Astrocyte of the cerebellum (primary cell): Measurements from ENCODE around the gene TNS1.
A peak's percentile ranks its signal among the peaks of the same experiment; 100 is the strongest.

Source experiments
- DNase-seq: peaks from one replicate; pipeline ENCODE4 v3.0.0-alpha.2; 2011; ENCODE audit warnings: low read depth
- H3K4me3 ChIP-seq: 2 replicates; pipeline ENCODE4 v1.5.1; 2011; ENCODE audit warnings: mild to moderate bottlenecking, low read depth, low read length, moderate library complexity
- in situ Hi-C: cut with HindIII; loops from 2 replicates; pipeline ENCODE4 v1.10.0; 2017; ENCODE audit warnings: low sequenced_read_pairs
- TF ChIP-seq, protein P1 (sequence below): IDR thresholded peaks from 2 replicates; pipeline ENCODE4 v1.5.1; 2012; ENCODE audit warnings: low read length, low read depth, moderate library complexity, mild to moderate bottlenecking; ENCODE audit errors: missing control alignments

The TNS1 gene

DNA sequence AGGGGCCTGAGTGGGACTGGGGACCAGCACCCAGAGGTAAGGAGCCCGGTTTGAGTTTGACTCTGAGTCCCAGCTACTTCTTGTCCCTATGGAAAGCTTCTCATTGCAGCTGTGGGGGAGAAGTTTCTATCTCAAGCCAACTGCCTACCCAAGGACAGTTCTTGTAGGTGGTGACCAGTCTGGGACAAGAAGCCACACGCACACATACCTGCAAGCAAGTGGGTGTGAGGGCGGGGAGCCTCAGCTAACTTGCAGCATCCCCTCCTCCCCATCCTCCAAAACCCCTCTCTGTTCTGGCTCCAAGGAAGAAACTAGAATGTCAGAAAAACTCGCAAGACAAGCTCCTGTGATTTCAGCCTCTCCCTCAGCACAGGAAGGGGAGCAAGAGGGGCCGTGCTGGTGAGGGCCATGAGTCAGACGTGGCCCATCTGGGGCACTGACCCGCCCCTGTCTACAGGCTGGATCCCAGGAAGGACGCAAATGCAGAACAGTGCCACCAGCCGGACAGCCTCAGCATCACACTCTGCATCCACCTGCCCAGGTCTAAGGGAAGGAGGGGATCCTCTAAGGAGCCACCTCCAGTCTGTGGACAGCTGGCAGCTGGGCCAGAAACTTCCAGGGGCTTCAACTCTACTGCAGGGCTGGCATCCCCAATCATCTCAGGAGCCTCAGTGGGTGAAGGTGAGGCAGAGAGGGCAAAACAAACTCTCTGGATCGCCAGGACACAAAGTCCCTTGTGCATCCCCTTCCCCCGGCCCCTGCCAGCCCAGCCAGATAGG lies 103.4 kb downstream of the TNS1 start:
- TF ChIP-seq, protein P1, sequence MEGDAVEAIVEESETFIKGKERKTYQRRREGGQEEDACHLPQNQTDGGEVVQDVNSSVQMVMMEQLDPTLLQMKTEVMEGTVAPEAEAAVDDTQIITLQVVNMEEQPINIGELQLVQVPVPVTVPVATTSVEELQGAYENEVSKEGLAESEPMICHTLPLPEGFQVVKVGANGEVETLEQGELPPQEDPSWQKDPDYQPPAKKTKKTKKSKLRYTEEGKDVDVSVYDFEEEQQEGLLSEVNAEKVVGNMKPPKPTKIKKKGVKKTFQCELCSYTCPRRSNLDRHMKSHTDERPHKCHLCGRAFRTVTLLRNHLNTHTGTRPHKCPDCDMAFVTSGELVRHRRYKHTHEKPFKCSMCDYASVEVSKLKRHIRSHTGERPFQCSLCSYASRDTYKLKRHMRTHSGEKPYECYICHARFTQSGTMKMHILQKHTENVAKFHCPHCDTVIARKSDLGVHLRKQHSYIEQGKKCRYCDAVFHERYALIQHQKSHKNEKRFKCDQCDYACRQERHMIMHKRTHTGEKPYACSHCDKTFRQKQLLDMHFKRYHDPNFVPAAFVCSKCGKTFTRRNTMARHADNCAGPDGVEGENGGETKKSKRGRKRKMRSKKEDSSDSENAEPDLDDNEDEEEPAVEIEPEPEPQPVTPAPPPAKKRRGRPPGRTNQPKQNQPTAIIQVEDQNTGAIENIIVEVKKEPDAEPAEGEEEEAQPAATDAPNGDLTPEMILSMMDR = peak; percentile 66
- in situ Hi-C loops = no loop called here
- no peak overlapping the region for H3K4me3 ChIP-seq
- DNase-seq = no peak

DNA sequence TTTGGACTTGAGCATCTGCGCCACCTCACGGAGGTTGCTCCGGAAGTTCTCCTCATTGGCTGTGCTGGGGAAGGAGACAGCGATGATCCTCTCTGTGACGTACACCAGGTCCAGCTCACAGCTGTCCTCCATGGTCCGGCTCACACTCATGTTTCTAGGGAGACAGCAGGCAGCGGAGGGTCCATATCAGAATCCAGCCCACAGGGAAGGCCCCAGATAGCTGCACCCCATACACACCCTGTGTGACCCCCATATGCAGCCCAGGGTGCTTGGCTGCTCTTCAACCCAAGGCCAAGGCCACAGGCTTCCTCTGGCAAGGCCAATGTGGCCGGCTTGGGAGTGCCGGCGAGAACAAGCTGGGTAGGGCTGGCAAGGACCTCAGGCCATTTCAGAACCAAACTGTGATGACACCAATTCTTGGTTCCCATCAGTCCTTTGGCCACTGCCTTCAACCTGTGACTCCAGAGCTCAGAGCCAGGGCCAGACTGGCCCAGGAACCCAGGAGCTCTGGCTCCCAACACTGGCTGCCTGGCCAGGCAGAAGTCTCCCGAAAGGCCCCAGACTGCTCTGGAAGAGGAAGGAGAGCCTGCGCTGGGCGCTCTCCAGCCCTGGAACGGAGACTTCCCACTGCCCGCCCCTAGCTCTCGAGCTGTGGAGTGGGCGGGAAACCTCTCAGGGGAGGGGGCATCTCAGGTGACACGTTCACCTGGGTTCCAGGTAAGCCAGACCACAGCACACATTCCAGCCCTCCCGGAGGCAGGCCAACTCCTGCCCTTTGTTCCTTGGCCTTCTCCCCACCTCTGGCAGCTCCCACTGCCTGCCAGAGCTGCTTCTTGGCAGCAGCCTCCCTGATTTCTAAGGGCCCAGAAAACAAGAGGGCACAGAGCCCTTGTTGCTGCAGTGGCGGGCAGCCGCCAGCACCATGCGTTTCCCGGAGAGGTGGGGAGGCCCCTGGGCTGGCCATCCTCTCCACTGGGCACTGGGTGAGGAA lies 104.7 kb downstream of the TNS1 start:
- in situ Hi-C loops = no loop called here
- TF ChIP-seq, protein P1 = no peak
- no peak for DNase-seq

DNA sequence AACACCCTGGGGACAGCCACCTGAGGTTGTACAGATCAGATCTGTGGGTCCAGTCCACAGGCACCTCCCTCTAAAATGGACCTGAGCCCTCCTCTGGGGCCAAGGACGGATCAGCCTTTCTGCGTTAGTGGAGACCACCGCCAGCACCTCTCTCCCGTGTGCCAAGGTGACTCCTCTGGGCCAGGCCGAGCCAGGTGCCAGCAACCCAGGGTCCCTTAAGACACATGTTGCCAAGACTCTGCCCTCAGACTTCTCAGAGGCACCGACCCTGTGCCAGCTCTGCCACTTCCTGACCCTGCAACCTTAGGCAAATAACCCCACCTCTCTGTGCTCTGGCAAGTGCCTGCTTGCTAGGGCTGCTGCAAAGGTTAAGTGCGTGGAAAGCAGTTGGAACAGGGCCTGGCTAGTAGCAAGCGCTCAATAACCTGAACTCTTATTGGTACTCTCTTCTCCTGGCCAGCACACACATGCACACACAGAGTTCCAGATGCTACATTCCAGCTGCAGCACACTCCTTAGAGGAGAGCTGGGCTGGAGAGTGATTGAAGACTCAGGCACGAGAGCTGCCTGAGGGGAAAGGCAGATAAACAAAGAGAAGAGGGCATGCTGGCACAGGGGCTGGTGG lies 105.6 kb downstream of the TNS1 start:
- TF ChIP-seq, protein P1 = no peak
- no peak overlapping the region for H3K4me3 ChIP-seq
- in situ Hi-C loops = no loop called here
- no peak for DNase-seq

More for the DNA sequence above, 104.7 kb downstream of the TNS1 start:
- no peak overlapping the region for H3K4me3 ChIP-seq

DNA sequence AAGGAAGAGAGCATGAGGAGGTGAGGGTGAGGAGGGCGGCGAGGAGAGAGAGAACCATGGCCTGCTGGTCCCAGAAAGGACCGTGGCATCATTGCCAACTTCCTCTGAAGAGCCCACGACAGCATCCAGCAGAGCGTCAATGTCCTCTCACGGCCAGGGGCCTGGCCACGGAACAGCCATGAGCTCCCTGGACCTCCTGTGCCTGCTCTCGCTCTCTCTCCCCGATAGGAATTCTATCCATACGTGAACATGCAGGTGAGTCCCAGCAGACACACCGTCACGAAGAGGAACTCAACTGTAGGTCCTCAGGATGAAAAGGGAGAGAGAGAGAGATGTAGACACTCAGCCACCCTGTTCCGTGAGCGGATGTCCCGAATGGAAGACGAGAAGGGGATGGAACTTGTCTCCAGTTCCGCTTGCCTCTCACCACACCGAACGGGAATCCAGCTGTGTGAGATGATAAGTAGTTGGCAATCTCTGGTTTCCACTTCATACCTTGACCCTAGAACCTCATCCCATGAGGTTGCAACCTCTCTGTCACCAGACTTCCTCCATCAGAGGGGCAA lies 107.6 kb downstream of the TNS1 start:
- in situ Hi-C loops = no loop called here
- no peak for DNase-seq
- TF ChIP-seq, protein P1 = no peak
- no peak overlapping the region for H3K4me3 ChIP-seq

DNA sequence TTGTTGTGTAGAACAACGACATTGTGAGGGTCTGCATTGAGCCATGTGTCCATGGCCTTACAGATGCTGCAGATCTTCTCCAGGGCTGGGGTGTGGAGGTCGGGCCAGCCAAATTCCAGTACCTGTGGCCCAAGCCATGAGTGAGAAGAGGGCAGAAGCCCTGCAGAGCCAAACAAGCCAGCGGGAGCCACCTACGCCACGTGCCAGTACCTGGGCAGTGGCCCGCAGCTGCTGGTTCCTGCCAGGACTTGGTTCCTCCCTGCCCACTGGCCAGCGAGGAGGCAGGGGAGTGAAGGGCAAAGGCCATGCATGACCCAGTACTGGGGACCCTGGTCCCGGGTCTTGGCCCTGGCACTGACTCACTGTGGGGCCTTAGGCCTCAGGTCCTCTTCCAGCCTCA lies 109.4 kb downstream of the TNS1 start:
- DNase-seq = no peak
- in situ Hi-C loops = no loop called here
- TF ChIP-seq, protein P1 = no peak
- H3K4me3 ChIP-seq = no peak overlapping the region

DNA sequence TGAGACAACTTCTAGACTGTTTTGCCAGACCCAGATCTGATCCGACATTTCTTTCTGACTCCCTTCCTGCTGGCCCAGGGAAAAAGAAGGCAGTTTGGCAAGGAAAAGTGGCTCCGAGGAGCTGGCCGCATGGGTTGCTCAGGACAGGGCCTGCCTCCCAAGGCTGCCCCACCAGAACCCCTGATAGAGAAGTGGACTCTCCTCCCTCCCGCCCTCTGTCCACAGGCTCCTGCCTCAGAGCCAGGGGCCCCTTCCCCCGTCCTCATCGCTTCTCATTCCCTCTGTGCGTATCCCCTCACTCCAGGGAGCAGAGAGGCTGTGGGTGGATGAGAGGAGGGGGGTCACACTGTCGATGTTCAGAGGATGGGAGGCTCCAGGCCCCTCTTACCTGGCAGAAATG lies 110.2 kb downstream of the TNS1 start:
- H3K4me3 ChIP-seq = no peak overlapping the region
- in situ Hi-C loops = no loop called here
- TF ChIP-seq, protein P1 = no peak
- no peak for DNase-seq
